Activated CD4-positive, alpha-beta T cell treated with anti-CD3 and anti-CD28 coated beads for 36 hours (primary cell): ENCODE data around the gene HS6ST3. TPM values are rescaled to one million over a fixed set of nuclear protein-coding genes. Genes with fewer than 3 reads are reported as not detected.

ENCODE experiments used
- ATAC-seq: fragments of 200-7000 bp; cut with Tn5 transposase; one replicate; pipeline ENCODE4 v1.10.0; 2021; ENCODE audit warnings: mild to moderate bottlenecking, moderate library complexity
- CTCF ChIA-PET: fragments of 350-600 bp; sonication (Branson Sonifier 250); formaldehyde crosslinking; loops from one replicate; lab custom pipeline; 2021; ENCODE audit warnings: antibody characterized with exemption; lab: Charles Lee
- POLR2A ChIA-PET: fragments of 350-600 bp; sonication (Branson Sonifier 250); formaldehyde crosslinking; loops from one replicate; lab custom pipeline; 2021; ENCODE audit warnings: antibody characterized with exemption, inconsistent platforms; lab: Charles Lee
- DNase-seq: peaks from one replicate; pipeline ENCODE4 v3.0.0-alpha.2; 2020
- H3K27ac Mint-ChIP-seq: one replicate; pipeline ENCODE4 v1.8.0; 2021; ENCODE audit warnings: mixed read lengths
- H3K27me3 Mint-ChIP-seq: one replicate; pipeline ENCODE4 v1.8.0; 2021; ENCODE audit warnings: mixed read lengths
- H3K36me3 Mint-ChIP-seq: one replicate; pipeline ENCODE4 v1.8.0; 2021; ENCODE audit warnings: low read depth, mixed read lengths
- H3K4me1 Mint-ChIP-seq: one replicate; pipeline ENCODE4 v1.8.0; 2021; ENCODE audit warnings: mixed read lengths
- H3K4me3 Mint-ChIP-seq: one replicate; pipeline ENCODE4 v1.8.0; 2021; ENCODE audit warnings: mild to moderate bottlenecking, moderate library complexity, mixed read lengths
- H3K9me3 Mint-ChIP-seq: one replicate; pipeline ENCODE4 v1.8.0; 2021; ENCODE audit warnings: low read depth, mixed read lengths
- intact Hi-C, 2 experiments: fragments of 100-400 bp; cut with DNase I in 1 of 2; cut with micrococcal nuclease in 1 of 2; formaldehyde crosslinking; loops; one replicate each; pipeline versions ENCODE4 v1.14.2 to v1.15.1; 2022 to 2024; cut with DNase I, micrococcal nuclease
- total RNA-seq, 2 experiments: library from RNA; stranded (reverse); gene quantifications; one replicate each; pipeline ENCODE4 v1.2.3, GENCODE V29; 2021

HS6ST3 gene
- total RNA-seq, 2 experiments from 2014 or later, result not detected

GRCh38 chr13:96460609-96461008, 370.7 kb downstream of the HS6ST3 start:
- ATAC-seq (no peak), DNase-seq (no peak)
- Mint-ChIP-seq H3K9me3 (peaks cover 2% of the 10 kb centered on the region), H3K36me3 (no peaks in the 10 kb centered on the region), H3K27ac (no peak overlapping the region), H3K4me1 (no peaks in the 10 kb centered on the region), H3K4me3 (no peak overlapping the region), H3K27me3 (no peaks in the 10 kb centered on the region)
- intact Hi-C loops, result no loop called here
- POLR2A ChIA-PET, result no interaction called here
- CTCF ChIA-PET, result no interaction called here

- intact Hi-C loops, result no loop called here
- Mint-ChIP-seq H3K27ac (no peak overlapping the region), H3K27me3 (no peaks in the 10 kb centered on the region), H3K9me3 (peaks cover 10% of the 10 kb centered on the region), H3K36me3 (no peaks in the 10 kb centered on the region), H3K4me1 (no peaks in the 10 kb centered on the region), H3K4me3 (no peak overlapping the region)
- DNase-seq, result no peak
- CTCF ChIA-PET, result no interaction called here
- POLR2A ChIA-PET, result no interaction called here
- no peak for ATAC-seq
Measured at GRCh38 chr13:96473526-96474180, 383.7 kb downstream of the HS6ST3 start.

GRCh38 chr13:96474181-96474557, 384.3 kb downstream of the HS6ST3 start:
- intact Hi-C loops, result no loop called here
- H3K9me3 Mint-ChIP-seq, result peaks cover 11% of the 10 kb centered on the region

DNA sequence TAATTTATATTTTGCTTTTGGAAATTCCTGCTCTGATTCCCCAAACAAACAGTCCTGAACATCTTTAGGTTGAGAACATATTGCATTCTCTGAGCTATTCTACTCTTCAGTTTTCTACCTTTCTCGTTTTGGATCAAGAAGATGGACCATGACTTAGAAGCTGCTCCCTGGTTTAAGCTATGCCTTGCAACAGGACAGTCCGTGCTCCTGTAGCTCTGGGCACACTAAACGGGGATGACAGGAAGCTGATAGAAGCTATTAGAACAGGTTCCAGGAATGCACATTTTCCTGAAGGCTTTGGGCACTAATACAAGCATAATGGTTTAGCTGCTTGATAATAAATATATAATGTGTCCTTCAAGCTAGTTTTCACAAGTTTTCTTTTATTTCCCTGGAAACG, 385.2 kb downstream of the HS6ST3 start:
- Mint-ChIP-seq H3K36me3 (no peaks in the 10 kb centered on the region), H3K4me3 (no peak overlapping the region), H3K27ac (no peak overlapping the region), H3K27me3 (no peaks in the 10 kb centered on the region), H3K4me1 (no peaks in the 10 kb centered on the region), H3K9me3 (peaks cover 13% of the 10 kb centered on the region)
- DNase-seq (no peak), ATAC-seq (no peak)
- intact Hi-C loops, result no loop called here
- ChIA-PET POLR2A (interaction anchor here (0.6 kb wide), 1 partner anchor 71 kb away, joined by 8 read pairs; no protein-coding TSS in a partner anchor), CTCF (interaction anchor here (0.6 to 1.7 kb wide), 2 partner anchors 12 to 1862 kb away, joined by 3 read pairs; no protein-coding TSS in a partner anchor)

More at GRCh38 chr13:96474181-96474557, 384.3 kb downstream of the HS6ST3 start:
- H3K27ac Mint-ChIP-seq, result no peak overlapping the region
- DNase-seq, result no peak
- no peaks in the 10 kb centered on the region for H3K27me3 Mint-ChIP-seq
- ATAC-seq, result no peak
- POLR2A ChIA-PET, result interaction anchor here (0.6 kb wide), 1 partner anchor 72 kb away, joined by 8 read pairs; no protein-coding TSS in a partner anchor
- CTCF ChIA-PET, result no interaction called here
- no peaks in the 10 kb centered on the region for H3K4me1 Mint-ChIP-seq
- H3K36me3 Mint-ChIP-seq, result no peaks in the 10 kb centered on the region
- no peak overlapping the region for H3K4me3 Mint-ChIP-seq

GRCh38 chr13:96481482-96481881, 391.6 kb downstream of the HS6ST3 start:
- H3K36me3 Mint-ChIP-seq, result no peaks in the 10 kb centered on the region
- H3K9me3 Mint-ChIP-seq, result peaks cover 4% of the 10 kb centered on the region
- H3K4me3 Mint-ChIP-seq, result no peak overlapping the region
- POLR2A ChIA-PET, result no interaction called here
- ATAC-seq (no peak), DNase-seq (no peak)
- CTCF ChIA-PET, result interaction anchor here (0.8 kb wide), 1 partner anchor 419 kb away, joined by 3 read pairs; no protein-coding TSS in a partner anchor
- no peaks in the 10 kb centered on the region for H3K4me1 Mint-ChIP-seq
- intact Hi-C loops, result no loop called here
- H3K27ac Mint-ChIP-seq, result no peak overlapping the region
- H3K27me3 Mint-ChIP-seq, result no peaks in the 10 kb centered on the region

DNA sequence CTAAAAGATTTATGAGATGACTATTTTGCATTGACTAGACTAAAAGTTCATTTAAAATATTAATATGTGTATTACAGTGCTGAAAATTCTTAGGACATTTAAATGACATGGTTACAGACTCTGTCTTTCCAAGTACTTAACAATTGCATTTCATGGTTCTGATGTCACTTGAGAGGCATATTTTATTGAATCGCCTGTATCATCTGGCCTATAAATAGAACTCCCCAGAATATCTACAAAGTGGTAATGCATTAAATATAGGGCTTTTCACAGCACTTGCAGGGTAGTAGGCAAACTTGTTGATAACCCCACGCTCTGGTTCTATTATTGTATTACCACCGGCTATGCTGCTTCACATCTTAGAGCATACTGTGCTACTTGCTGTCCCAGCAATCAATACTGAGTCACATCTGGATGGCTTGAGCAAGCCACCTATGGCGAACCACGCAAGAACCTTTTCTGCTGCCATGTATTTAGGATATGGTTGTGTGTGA, 400.6 kb downstream of the HS6ST3 start:
- H3K4me3 Mint-ChIP-seq, result no peak overlapping the region
- ATAC-seq, result no peak
- H3K27ac Mint-ChIP-seq, result no peak overlapping the region
- intact Hi-C loops, result no loop called here
- no peaks in the 10 kb centered on the region for H3K27me3 Mint-ChIP-seq
- POLR2A ChIA-PET, result no interaction called here
- H3K4me1 Mint-ChIP-seq, result no peaks in the 10 kb centered on the region
- DNase-seq, result no peak
- peaks cover 8% of the 10 kb centered on the region for H3K9me3 Mint-ChIP-seq
- H3K36me3 Mint-ChIP-seq, result no peaks in the 10 kb centered on the region
- CTCF ChIA-PET, result no interaction called here

- no peaks in the 10 kb centered on the region for H3K36me3 Mint-ChIP-seq
- ATAC-seq (no peak), DNase-seq (no peak)
- no peaks in the 10 kb centered on the region for H3K4me1 Mint-ChIP-seq
- no peak overlapping the region for H3K27ac Mint-ChIP-seq
- no peak overlapping the region for H3K4me3 Mint-ChIP-seq
- ChIA-PET POLR2A (no interaction called here), CTCF (no interaction called here)
- peaks cover 8% of the 10 kb centered on the region for H3K9me3 Mint-ChIP-seq
- intact Hi-C loops, result no loop called here
- H3K27me3 Mint-ChIP-seq, result no peaks in the 10 kb centered on the region
Measured at GRCh38 chr13:96491103-96491502, 401.2 kb downstream of the HS6ST3 start.

DNA sequence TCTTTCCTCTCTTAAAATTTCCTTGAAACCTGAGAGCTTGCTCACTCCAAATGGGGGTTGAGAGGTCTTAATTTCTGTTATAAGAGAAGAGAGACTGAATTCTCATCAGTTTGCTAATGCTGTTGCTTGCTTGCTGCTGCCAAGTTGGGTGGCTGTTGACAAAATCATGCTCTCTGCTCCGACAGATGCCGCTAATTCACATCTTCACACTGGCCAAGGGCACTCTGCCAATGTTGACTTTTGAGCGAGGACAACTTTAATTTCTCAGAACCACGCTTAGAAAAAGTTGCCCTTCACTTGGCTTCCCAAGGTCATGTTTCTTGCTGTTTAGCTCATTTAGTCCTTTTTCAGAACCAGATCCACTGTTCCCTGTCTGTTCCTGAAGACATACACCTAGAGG, 402.9 kb downstream of the HS6ST3 start:
- no peaks in the 10 kb centered on the region for H3K27me3 Mint-ChIP-seq
- CTCF ChIA-PET, result no interaction called here
- H3K4me3 Mint-ChIP-seq, result no peak overlapping the region
- no peaks in the 10 kb centered on the region for H3K36me3 Mint-ChIP-seq
- intact Hi-C loops, result no loop called here
- ATAC-seq, result no peak
- POLR2A ChIA-PET, result no interaction called here
- no peaks in the 10 kb centered on the region for H3K4me1 Mint-ChIP-seq
- H3K27ac Mint-ChIP-seq, result no peak overlapping the region
- no peak for DNase-seq
- H3K9me3 Mint-ChIP-seq, result peaks cover 8% of the 10 kb centered on the region

GRCh38 chr13:96499656-96500055, 409.7 kb downstream of the HS6ST3 start:
- Mint-ChIP-seq H3K27ac (no peak overlapping the region), H3K27me3 (no peaks in the 10 kb centered on the region), H3K4me3 (no peak overlapping the region), H3K4me1 (no peaks in the 10 kb centered on the region), H3K9me3 (peaks cover 3% of the 10 kb centered on the region), H3K36me3 (no peaks in the 10 kb centered on the region)
- ChIA-PET POLR2A (no interaction called here), CTCF (no interaction called here)
- intact Hi-C loops, result no loop called here
- ATAC-seq, result no peak
- DNase-seq, result no peak

DNA sequence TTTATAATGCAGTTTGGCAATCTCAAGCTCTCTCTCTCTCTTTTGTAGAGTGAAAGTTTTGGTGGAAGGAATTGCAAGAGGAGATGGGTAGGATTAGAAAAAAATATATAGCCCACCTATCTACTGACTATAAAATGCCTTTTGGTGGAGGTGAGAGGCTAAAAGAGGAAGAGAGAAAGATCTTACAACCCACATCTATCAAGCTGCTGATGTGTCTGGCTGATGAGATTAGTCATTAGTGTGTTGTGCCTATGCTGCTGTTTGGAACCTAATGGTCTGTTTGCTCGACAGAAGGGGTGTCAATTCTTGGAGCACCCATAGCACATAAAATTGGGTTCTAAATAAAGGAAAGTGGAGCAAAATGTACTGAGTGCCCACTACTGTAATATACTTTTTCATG, 411.0 kb downstream of the HS6ST3 start:
- intact Hi-C loops, result no loop called here
- CTCF ChIA-PET, result no interaction called here
- peaks cover 3% of the 10 kb centered on the region for H3K9me3 Mint-ChIP-seq
- DNase-seq (no peak), ATAC-seq (no peak)
- no peaks in the 10 kb centered on the region for H3K27me3 Mint-ChIP-seq
- POLR2A ChIA-PET, result no interaction called here
- H3K4me3 Mint-ChIP-seq, result no peak overlapping the region
- H3K36me3 Mint-ChIP-seq, result no peaks in the 10 kb centered on the region
- H3K4me1 Mint-ChIP-seq, result no peaks in the 10 kb centered on the region
- H3K27ac Mint-ChIP-seq, result no peak overlapping the region

GRCh38 chr13:96503481-96503880, 413.6 kb downstream of the HS6ST3 start:
- Mint-ChIP-seq H3K27ac (no peak overlapping the region), H3K4me1 (no peaks in the 10 kb centered on the region), H3K36me3 (no peaks in the 10 kb centered on the region), H3K27me3 (no peaks in the 10 kb centered on the region), H3K9me3 (peaks cover 3% of the 10 kb centered on the region), H3K4me3 (no peak overlapping the region)
- ATAC-seq (no peak), DNase-seq (no peak)
- ChIA-PET POLR2A (no interaction called here), CTCF (interaction anchor here (0.6 kb wide), 1 partner anchor 186 kb away, joined by 3 read pairs; no protein-coding TSS in a partner anchor)
- intact Hi-C loops, result no loop called here

GRCh38 chr13:96511587-96511986, 421.7 kb downstream of the HS6ST3 start:
- no peak overlapping the region for H3K27ac Mint-ChIP-seq
- no peaks in the 10 kb centered on the region for H3K36me3 Mint-ChIP-seq
- intact Hi-C loops, result no loop called here
- DNase-seq (no peak), ATAC-seq (no peak)
- CTCF ChIA-PET, result no interaction called here
- POLR2A ChIA-PET, result no interaction called here
- no peaks in the 10 kb centered on the region for H3K27me3 Mint-ChIP-seq
- H3K9me3 Mint-ChIP-seq, result no peaks in the 10 kb centered on the region
- H3K4me1 Mint-ChIP-seq, result no peaks in the 10 kb centered on the region
- H3K4me3 Mint-ChIP-seq, result no peak overlapping the region
